HG02588 (cell line): Measurements from ENCODE around the gene HBA2.
"Not testable (repeated sequence)": the region's sequence is repeated elsewhere in the genome, so short reads cannot be mapped to it uniquely, and the experiment has no call there.

Experiments used
- ATAC-seq: cut with Tn5 transposase; IDR thresholded peaks from one replicate; pipeline ENCODE4 v1.9.1; 2021; ENCODE audit warnings: mild to moderate bottlenecking, moderate library complexity; ENCODE audit not compliant: unreplicated experiment

HBA2 gene

GRCh38 chr16:173928-174769 is 1.5 kb downstream of the HBA2 start:
- not testable (repeated sequence) for ATAC-seq

DNA sequence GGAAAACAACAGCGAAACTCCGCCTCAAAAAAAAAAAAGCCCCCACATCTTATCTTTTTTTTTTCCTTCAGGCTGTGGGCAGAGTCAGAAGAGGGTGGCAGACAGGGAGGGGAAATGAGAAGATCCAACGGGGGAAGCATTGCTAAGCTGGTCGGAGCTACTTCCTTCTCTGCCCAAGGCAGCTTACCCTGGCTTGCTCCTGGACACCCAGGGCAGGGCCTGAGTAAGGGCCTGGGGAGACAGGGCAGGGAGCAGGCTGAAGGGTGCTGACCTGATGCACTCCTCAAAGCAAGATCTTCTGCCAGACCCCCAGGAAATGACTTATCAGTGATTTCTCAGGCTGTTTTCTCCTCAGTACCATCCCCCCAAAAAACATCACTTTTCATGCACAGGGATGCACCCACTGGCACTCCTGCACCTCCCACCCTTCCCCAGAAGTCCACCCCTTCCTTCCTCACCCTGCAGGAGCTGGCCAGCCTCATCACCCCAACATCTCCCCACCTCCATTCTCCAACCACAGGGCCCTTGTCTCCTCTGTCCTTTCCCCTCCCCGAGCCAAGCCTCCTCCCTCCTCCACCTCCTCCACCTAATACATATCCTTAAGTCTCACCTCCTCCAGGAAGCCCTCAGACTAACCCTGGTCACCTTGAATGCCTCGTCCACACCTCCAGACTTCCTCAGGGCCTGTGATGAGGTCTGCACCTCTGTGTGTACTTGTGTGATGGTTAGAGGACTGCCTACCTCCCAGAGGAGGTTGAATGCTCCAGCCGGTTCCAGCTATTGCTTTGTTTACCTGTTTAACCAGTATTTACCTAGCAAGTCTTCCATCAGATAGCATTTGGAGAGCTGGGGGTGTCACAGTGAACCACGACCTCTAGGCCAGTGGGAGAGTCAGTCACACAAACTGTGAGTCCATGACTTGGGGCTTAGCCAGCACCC is 2.6 kb downstream of the HBA2 start:
- no peak for ATAC-seq

DNA sequence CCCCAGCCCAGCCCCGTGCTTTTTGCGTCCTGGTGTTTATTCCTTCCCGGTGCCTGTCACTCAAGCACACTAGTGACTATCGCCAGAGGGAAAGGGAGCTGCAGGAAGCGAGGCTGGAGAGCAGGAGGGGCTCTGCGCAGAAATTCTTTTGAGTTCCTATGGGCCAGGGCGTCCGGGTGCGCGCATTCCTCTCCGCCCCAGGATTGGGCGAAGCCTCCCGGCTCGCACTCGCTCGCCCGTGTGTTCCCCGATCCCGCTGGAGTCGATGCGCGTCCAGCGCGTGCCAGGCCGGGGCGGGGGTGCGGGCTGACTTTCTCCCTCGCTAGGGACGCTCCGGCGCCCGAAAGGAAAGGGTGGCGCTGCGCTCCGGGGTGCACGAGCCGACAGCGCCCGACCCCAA is 3.3 kb downstream of the HBA2 start:
- ATAC-seq, result not testable (repeated sequence)

DNA sequence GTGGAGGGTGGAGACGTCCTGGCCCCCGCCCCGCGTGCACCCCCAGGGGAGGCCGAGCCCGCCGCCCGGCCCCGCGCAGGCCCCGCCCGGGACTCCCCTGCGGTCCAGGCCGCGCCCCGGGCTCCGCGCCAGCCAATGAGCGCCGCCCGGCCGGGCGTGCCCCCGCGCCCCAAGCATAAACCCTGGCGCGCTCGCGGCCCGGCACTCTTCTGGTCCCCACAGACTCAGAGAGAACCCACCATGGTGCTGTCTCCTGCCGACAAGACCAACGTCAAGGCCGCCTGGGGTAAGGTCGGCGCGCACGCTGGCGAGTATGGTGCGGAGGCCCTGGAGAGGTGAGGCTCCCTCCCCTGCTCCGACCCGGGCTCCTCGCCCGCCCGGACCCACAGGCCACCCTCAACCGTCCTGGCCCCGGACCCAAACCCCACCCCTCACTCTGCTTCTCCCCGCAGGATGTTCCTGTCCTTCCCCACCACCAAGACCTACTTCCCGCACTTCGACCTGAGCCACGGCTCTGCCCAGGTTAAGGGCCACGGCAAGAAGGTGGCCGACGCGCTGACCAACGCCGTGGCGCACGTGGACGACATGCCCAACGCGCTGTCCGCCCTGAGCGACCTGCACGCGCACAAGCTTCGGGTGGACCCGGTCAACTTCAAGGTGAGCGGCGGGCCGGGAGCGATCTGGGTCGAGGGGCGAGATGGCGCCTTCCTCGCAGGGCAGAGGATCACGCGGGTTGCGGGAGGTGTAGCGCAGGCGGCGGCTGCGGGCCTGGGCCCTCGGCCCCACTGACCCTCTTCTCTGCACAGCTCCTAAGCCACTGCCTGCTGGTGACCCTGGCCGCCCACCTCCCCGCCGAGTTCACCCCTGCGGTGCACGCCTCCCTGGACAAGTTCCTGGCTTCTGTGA is 4.1 kb downstream of the HBA2 start, which contains the start of gene HBA1:
Gene HBA1, plus strand, starts transcription at position 204 of the 906 bp plus-strand sequence. Its CDS starts 37 bp downstream, at position 241.
- not testable (repeated sequence) for ATAC-seq

GRCh38 chr16:177394-177822 is 4.7 kb downstream of the HBA2 start:
- no peak for ATAC-seq

DNA sequence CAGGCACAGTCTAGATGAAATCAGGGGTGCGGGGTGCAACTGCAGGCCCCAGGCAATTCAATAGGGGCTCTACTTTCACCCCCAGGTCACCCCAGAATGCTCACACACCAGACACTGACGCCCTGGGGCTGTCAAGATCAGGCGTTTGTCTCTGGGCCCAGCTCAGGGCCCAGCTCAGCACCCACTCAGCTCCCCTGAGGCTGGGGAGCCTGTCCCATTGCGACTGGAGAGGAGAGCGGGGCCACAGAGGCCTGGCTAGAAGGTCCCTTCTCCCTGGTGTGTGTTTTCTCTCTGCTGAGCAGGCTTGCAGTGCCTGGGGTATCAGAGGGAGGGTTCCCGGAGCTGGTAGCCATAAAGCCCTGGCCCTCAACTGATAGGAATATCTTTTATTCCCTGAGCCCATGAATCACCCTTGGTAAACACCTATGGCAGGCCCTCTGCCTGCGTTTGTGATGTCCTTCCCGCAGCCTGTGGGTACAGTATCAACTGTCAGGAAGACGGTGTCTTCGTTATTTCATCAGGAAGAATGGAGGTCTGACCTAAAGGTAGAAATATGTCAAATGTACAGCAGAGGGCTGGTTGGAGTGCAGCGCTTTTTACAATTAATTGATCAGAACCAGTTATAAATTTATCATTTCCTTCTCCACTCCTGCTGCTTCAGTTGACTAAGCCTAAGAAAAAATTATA is 5.4 kb downstream of the HBA2 start:
- ATAC-seq, result no peak

DNA sequence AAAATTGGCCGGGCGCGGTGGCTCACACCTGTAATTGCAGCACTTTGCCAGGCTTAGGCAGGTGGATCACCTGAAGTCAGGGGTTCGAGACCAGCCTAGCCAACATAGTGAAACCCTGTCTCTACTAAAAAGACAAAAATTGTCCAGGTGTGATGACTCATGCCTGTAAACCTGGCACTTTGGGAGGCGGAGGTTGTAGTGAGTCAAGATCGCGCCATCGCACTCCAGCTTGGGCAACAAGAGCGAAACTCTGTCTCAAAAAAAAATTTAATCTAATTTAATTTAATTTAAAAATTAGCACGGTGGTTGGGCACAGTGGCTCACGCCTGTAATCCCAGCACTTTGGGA is 6.0 kb downstream of the HBA2 start:
- ATAC-seq, result no peak

- ATAC-seq, result no peak
Observed at GRCh38 chr16:179211-180092, 6.8 kb downstream of the HBA2 start.

- no peak for ATAC-seq
Observed at GRCh38 chr16:180101-180675, 7.5 kb downstream of the HBA2 start, which contains the start of gene HBQ1. HBQ1 (plus strand) TSS chr16:180459; CDS start chr16:180487, 28 bp downstream.

GRCh38 chr16:180681-181564 is 8.2 kb downstream of the HBA2 start:
- ATAC-seq, result no peak

DNA sequence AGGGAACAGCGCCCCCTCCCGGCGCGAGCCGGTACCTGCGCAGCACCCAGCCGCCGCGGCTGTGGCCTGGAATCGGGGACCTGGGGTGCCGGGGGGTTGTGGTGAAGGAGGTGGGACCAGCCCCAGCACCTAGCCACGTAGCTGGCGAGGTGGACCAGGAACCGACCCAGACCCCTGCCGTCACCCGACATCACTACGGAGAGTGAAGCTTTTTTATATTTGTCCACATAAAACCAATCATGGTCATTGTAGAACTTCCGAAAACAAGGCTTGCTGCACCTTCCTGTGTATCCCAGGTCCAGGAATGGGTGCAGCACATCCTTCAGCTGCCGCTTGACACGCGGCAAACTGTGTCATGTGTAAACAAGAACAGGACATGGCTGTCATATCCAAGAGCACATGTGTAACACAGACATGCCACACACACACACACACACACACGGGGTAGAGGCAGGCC is 8.9 kb downstream of the HBA2 start:
- peak; percentile 53 for ATAC-seq

DNA sequence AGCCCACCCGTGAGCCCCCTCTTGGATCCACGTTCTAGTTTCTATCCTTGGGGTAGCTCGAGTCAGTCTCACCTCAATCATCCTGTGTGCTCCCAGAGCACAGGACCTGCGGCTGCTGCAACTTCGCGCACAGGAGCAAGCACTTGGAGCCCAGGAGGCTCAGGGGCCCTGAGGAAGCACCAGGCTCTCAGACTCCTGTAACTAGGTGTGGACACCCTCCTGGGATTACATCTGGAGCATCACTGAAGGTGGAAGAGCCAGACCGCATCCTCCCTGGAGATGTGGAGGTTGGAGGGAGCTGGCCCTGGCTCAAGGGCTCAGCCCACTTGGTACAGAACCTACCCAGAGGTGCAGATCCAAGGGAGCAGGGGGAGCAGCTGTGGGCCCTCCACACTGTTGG is 10.3 kb downstream of the HBA2 start:
- no peak for ATAC-seq

DNA sequence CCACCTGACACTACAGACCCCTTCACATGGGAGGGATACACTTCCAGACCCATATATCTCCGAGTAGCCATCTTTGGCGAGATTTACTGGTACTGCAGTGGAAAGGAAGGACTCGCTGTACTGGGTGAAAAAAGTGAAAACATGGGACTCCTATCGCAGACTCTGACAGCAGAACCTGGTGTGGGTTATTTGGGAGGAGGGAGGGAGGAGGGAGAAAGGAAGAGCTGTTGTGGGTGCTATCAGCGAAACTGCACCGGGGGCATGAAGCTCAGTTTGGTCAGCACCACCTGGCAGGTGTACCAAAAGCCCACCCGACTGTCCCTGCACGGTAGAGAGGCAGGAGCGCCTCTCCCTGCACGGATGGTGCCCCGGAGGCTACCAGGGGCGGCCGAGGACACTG is 12.5 kb downstream of the HBA2 start:
- ATAC-seq, result no peak

DNA sequence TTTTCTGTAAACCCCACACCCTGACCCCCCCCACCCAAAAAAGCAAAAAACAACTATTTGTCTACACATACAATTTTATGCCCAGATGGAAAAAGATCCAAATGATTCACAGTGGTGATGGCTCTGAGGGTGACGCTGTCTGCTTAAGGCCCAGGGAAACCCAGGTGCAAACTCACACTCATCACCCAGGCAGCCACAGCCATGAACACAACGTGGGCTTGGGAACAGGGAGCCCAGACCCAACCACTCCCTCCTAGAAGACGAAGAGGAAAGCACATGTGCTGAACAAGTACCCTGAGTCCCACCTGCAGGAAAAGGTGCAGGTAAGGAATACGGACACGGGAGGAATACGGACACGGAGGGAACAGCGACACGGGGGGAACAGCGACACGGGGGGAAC is 13.0 kb downstream of the HBA2 start:
- no peak for ATAC-seq

- ATAC-seq, result no peak
Observed at GRCh38 chr16:187330-187729, 14.7 kb downstream of the HBA2 start.

DNA sequence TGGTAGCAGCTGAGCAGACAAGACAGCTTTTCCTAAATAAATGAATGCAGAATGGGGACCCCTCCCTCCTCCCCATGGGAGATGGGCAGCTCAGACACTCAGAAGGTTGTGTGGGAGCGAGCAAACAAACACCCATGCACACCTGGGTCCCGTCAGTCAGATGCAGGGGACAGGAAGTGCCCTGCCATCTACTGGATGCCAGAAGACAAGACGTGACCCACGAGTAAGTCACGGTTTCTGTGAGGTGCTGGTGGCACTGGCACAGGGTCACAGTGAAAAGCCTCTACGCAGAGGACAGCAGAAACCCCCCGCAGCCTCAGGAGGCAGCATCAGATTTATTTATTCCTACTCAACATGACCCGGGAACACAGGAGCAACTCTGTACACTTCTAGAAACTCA is 16.0 kb downstream of the HBA2 start:
- ATAC-seq, result no peak

GRCh38 chr16:189604-190186 is 17.0 kb downstream of the HBA2 start:
- ATAC-seq, result no peak
